Small intestine (tissue), 7 donors: ENCODE results near the gene C10orf67. TPM values are rescaled to one million over a fixed set of nuclear protein-coding genes. Genes with fewer than 3 reads are reported as not detected.

Source experiments
- DNase-seq, 2 donors: peaks; one replicate each; pipeline versions ENCODE4 v3.0.0 to v3.0.0-alpha.2; 2013
- FAIRE-seq: peaks from 2 replicates; lab custom pipeline; 2012; peaks lifted over from hg19 to GRCh38; lab: Jason Lieb, UNC
- H3K27ac ChIP-seq, 3 donors: one replicate each; pipeline ENCODE4 v1.5.1; 2013; ENCODE audit warnings: low read length in 2 of 3, mild to moderate bottlenecking in 2 of 3, control low read depth in 1 of 3, inconsistent platforms in 1 of 3, low read depth in 1 of 3, moderate library complexity in 1 of 3
- H3K27me3 ChIP-seq, 3 donors: one replicate each; pipeline ENCODE4 v1.6.1; 2013; ENCODE audit warnings: low read length in 3 of 3, inconsistent platforms in 1 of 3; ENCODE audit not compliant: control insufficient read depth in 3 of 3, insufficient read depth in 3 of 3
- H3K36me3 ChIP-seq, 3 donors: one replicate each; pipeline ENCODE4 v1.6.1; 2013; ENCODE audit warnings: low read length in 3 of 3, inconsistent platforms in 1 of 3, low read depth in 1 of 3, mild to moderate bottlenecking in 1 of 3, moderate library complexity in 1 of 3; ENCODE audit not compliant: control insufficient read depth in 3 of 3, insufficient read depth in 2 of 3
- H3K4me1 ChIP-seq, 3 donors: one replicate each; pipeline ENCODE4 v1.6.1; 2013; ENCODE audit warnings: low read length in 2 of 3, inconsistent platforms in 1 of 3, low read depth in 1 of 3, mild to moderate bottlenecking in 1 of 3, moderate library complexity in 1 of 3; ENCODE audit not compliant: control insufficient read depth in 3 of 3, insufficient read depth in 2 of 3
- H3K4me3 ChIP-seq, 3 donors: one replicate each; pipeline ENCODE4 v1.5.1; 2013; ENCODE audit warnings: low read length in 3 of 3, control low read depth in 1 of 3, inconsistent platforms in 1 of 3, low read depth in 1 of 3, mild to moderate bottlenecking in 1 of 3, moderate library complexity in 1 of 3
- H3K9me3 ChIP-seq, 2 donors: one replicate each; pipeline ENCODE4 v1.6.1; 2013; ENCODE audit warnings: low read depth in 1 of 2, low read length in 1 of 2; ENCODE audit not compliant: control insufficient read depth in 2 of 2, insufficient read depth in 1 of 2
- WGBS, 3 donors: extraction: QIAGEN DNeasy Blood & Tissue Kit; methylation state at CpG; one replicate each; pipeline ENCODE4 v1.1.7; 2013; 5-methylcytosine and 5-hydroxymethylcytosine counted together
- polyA plus RNA-seq, 4 donors: library from polyadenylated mRNA; stranded (reverse) in 3 of 4; unstranded in 1 of 4; fragments of 200-250 nt in 3 of 4; fragments of 120-200 nt in 1 of 4; gene quantifications; one replicate each; pipeline versions ENCODE4 v1.2.1 to v1.2.3, GENCODE V29; 2013
- donor health status: healthy with polysubstance abuse.
- donor health status: control.
- donor health status: control.
- donor health status: Bipolar disorder and iron deficiency.
- donor health status: healthy.

The C10orf67 gene
- polyA plus RNA-seq, 4 donors = 0.07 to 0.10 TPM; not detected in 2

- peaks cover 0 to 49% (median 22%) of the 10 kb centered on the region in 3 donors for H3K27me3 ChIP-seq
These were observed 139.8 kb downstream of the C10orf67 start for GRCh38 chr10:23204773-23205172.

GRCh38 chr10:23203369-23204325 is 140.9 kb downstream of the C10orf67 start:
- H3K27me3 ChIP-seq = peaks cover 6 to 60% (median 32%) of the 10 kb centered on the region in 3 donors

More at GRCh38 chr10:23204773-23205172, 139.8 kb downstream of the C10orf67 start:
- WGBS, 3 donors = 5 to 20% (median 16%) methylated on average over 10 of the region's 10 CpGs
- DNase-seq = no peak
- H3K4me1 ChIP-seq = no peaks in the 10 kb centered on the region
- H3K9me3 ChIP-seq = no peaks in the 10 kb centered on the region
- no peak overlapping the region for H3K4me3 ChIP-seq
- no peaks in the 10 kb centered on the region for H3K36me3 ChIP-seq
- no peak overlapping the region for H3K27ac ChIP-seq
- FAIRE-seq = no peak

GRCh38 chr10:23202779-23203178 is 141.8 kb downstream of the C10orf67 start:
- H3K27ac ChIP-seq = no peak overlapping the region
- no peaks in the 10 kb centered on the region for H3K9me3 ChIP-seq
- H3K27me3 ChIP-seq = peaks cover 6 to 67% (median 35%) of the 10 kb centered on the region in 3 donors
- no peaks in the 10 kb centered on the region for H3K36me3 ChIP-seq
- H3K4me1 ChIP-seq = no peaks in the 10 kb centered on the region
- FAIRE-seq (no peak), DNase-seq (no peak)
- WGBS, 3 donors = 5 to 13% (median 6%) methylated on average over 3 of the region's 3 CpGs
- H3K4me3 ChIP-seq = no peak overlapping the region

More at GRCh38 chr10:23203369-23204325, 140.9 kb downstream of the C10orf67 start:
- no peak for DNase-seq
- no peak for FAIRE-seq
- Histone ChIP-seq H3K27ac (no peak overlapping the region), H3K4me1 (no peaks in the 10 kb centered on the region), H3K9me3 (no peaks in the 10 kb centered on the region), H3K36me3 (no peaks in the 10 kb centered on the region), H3K4me3 (no peak overlapping the region)
- 15 to 41% (median 24%) methylated on average over 29 of the region's 29 CpGs for WGBS, 3 donors

GRCh38 chr10:23201837-23202236 is 142.8 kb downstream of the C10orf67 start:
- H3K27ac ChIP-seq = no peak overlapping the region
- no peaks in the 10 kb centered on the region for H3K9me3 ChIP-seq
- no peak overlapping the region for H3K4me3 ChIP-seq
- FAIRE-seq (no peak), DNase-seq (no peak)
- 7 to 12% (median 11%) methylated on average over 4 of the region's 4 CpGs for WGBS, 3 donors
- H3K4me1 ChIP-seq = no peaks in the 10 kb centered on the region
- peaks cover 11 to 77% (median 41%) of the 10 kb centered on the region in 3 donors for H3K27me3 ChIP-seq
- no peaks in the 10 kb centered on the region for H3K36me3 ChIP-seq

- H3K4me3 ChIP-seq = no peak overlapping the region
- H3K4me1 ChIP-seq = no peaks in the 10 kb centered on the region
- FAIRE-seq (no peak), DNase-seq (no peak)
- H3K36me3 ChIP-seq = no peaks in the 10 kb centered on the region
- H3K9me3 ChIP-seq = no peaks in the 10 kb centered on the region
- no peak overlapping the region for H3K27ac ChIP-seq
- H3K27me3 ChIP-seq = peaks cover 17 to 84% (median 45%) of the 10 kb centered on the region in 3 donors
- WGBS, 3 donors = 5 to 10% (median 8%) methylated on average over 11 of the region's 11 CpGs
These were observed 143.5 kb downstream of the C10orf67 start for GRCh38 chr10:23200997-23201652.

GRCh38 chr10:23200586-23200985 is 144.0 kb downstream of the C10orf67 start:
- peaks cover 18 to 89% (median 47%) of the 10 kb centered on the region in 3 donors for H3K27me3 ChIP-seq
- H3K4me1 ChIP-seq = no peaks in the 10 kb centered on the region
- FAIRE-seq (no peak), DNase-seq (no peak)
- 11 to 24% (median 21%) methylated on average over 12 of the region's 12 CpGs for WGBS, 3 donors
- no peak overlapping the region for H3K27ac ChIP-seq
- no peaks in the 10 kb centered on the region for H3K36me3 ChIP-seq
- no peaks in the 10 kb centered on the region for H3K9me3 ChIP-seq
- no peak overlapping the region for H3K4me3 ChIP-seq

- 3 to 8% (median 8%) methylated on average over 30 of the region's 30 CpGs for WGBS, 3 donors
- Histone ChIP-seq H3K36me3 (no peaks in the 10 kb centered on the region), H3K4me3 (no peak overlapping the region), H3K9me3 (no peaks in the 10 kb centered on the region), H3K27ac (no peak overlapping the region), H3K4me1 (no peaks in the 10 kb centered on the region), H3K27me3 (peaks cover 23 to 96% (median 52%) of the 10 kb centered on the region in 3 donors)
- FAIRE-seq (no peak), DNase-seq (no peak)
These were observed 144.7 kb downstream of the C10orf67 start for GRCh38 chr10:23199768-23200511.
